ENCODE results near the gene ARSD.

DNA sequence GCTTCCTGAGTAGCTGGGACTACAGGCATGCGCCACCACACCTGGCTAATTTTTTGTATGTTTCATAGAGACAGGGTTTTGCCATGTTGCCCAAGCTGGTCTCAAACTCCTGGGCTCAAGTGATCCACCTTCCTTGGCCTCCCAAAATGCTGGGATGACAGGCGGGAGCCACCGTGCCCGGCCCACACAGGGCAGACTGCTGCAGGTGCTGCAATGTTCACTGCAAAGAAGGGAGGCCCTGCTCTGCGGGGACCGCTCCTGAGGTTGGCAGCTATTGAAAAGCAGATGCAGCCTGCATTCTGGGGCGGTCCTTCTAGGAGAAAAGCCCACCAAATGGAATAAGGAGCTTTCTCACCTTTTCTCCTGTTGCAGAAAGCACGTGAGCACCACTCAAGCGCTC is 5.0 kb downstream of the ARSD start:
- TF ChIP-seq, protein P1, sequence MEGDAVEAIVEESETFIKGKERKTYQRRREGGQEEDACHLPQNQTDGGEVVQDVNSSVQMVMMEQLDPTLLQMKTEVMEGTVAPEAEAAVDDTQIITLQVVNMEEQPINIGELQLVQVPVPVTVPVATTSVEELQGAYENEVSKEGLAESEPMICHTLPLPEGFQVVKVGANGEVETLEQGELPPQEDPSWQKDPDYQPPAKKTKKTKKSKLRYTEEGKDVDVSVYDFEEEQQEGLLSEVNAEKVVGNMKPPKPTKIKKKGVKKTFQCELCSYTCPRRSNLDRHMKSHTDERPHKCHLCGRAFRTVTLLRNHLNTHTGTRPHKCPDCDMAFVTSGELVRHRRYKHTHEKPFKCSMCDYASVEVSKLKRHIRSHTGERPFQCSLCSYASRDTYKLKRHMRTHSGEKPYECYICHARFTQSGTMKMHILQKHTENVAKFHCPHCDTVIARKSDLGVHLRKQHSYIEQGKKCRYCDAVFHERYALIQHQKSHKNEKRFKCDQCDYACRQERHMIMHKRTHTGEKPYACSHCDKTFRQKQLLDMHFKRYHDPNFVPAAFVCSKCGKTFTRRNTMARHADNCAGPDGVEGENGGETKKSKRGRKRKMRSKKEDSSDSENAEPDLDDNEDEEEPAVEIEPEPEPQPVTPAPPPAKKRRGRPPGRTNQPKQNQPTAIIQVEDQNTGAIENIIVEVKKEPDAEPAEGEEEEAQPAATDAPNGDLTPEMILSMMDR (IDR thresholded peaks at IDR 0.05 in 4 of 5, conservative IDR thresholded peaks at IDR 0.05 in 1 of 5): no peak
- no peak for TF ChIP-seq POLR2A (IDR thresholded peaks at IDR 0.05)
